Ovary (tissue), 1 donor: ENCODE results near the gene TSPAN3.

ENCODE experiments used
- EP300 ChIP-seq: sonication (generic); formaldehyde crosslinking; IDR thresholded peaks from one replicate; pipeline ENCODE4 v1.6.1; 2017; ENCODE audit warnings: antibody characterized with exemption
- POLR2A ChIP-seq: fragments of 450-650 bp; IDR thresholded peaks from one replicate; pipeline ENCODE4 v1.6.1; 2017; ENCODE audit warnings: antibody characterized with exemption, mild to moderate bottlenecking, moderate library complexity

GRCh38 chr15:77052556-77052955 lies 18.4 kb downstream of the TSPAN3 start:
- TF ChIP-seq EP300 = no peak
- TF ChIP-seq POLR2A = no peak
